Breast epithelium (tissue), 4 donors: ENCODE measurements around the gene RTL5. TPM values are rescaled to one million over a fixed set of nuclear protein-coding genes. Genes with fewer than 3 reads are reported as not detected.

Experiments used
- DNase-seq, 2 donors: peaks; one replicate each; pipeline ENCODE4 v3.0.0-alpha.2; 2019; ENCODE audit warnings: low spot score in 2 of 2
- H3K27ac ChIP-seq, 2 donors: fragments of 200-600 bp; sonication (generic) in 1 of 2; one replicate each; pipeline ENCODE4 v1.5.1; 2016 to 2019; ENCODE audit warnings: mild to moderate bottlenecking in 1 of 2
- H3K27me3 ChIP-seq, 2 donors: fragments of 200-600 bp; sonication (generic) in 1 of 2; one replicate each; pipeline versions ENCODE4 v1.5.1 to v1.6.0; 2017 to 2019; ENCODE audit warnings: control low read depth in 1 of 2, mild to moderate bottlenecking in 1 of 2
- H3K36me3 ChIP-seq: fragments of 200-600 bp; one replicate; pipeline ENCODE4 v1.5.1; 2019
- H3K4me1 ChIP-seq, 2 donors: fragments of 200-600 bp; sonication (generic); one replicate each; pipeline ENCODE4 v1.5.1; 2016 to 2019; ENCODE audit warnings: control low read depth in 1 of 2
- H3K4me3 ChIP-seq, 3 donors: fragments of 200-600 bp; sonication (generic); 1 replicate in 2 of 3; 2 replicates in 1 of 3; pipeline ENCODE4 v1.5.1; 2016 to 2019; ENCODE audit warnings: mild to moderate bottlenecking in 3 of 3, moderate library complexity in 2 of 3
- H3K9me3 ChIP-seq, 2 donors: fragments of 200-600 bp; sonication (generic) in 1 of 2; one replicate each; pipeline ENCODE4 v1.5.1; 2016 to 2019; ENCODE audit warnings: control low read depth in 1 of 2
- POLR2A ChIP-seq: fragments of 450-650 bp; IDR thresholded peaks from one replicate; pipeline ENCODE4 v1.6.1; 2016; ENCODE audit warnings: antibody characterized with exemption, mild to moderate bottlenecking, moderate library complexity
- POLR2AphosphoS5 ChIP-seq, 3 donors: sonication (generic); formaldehyde crosslinking; IDR thresholded peaks; one replicate each; pipeline ENCODE4 v1.6.1; 2017; ENCODE audit warnings: antibody characterized with exemption in 3 of 3
- intact Hi-C: fragments of 100-400 bp; cut with DNase I; formaldehyde crosslinking; loops from one replicate; pipeline ENCODE4 v1.15.1; 2023; ENCODE audit warnings: low total_unique reads
- total RNA-seq, 3 donors: library from RNA; depleted of rRNA; stranded (reverse); fragments of >200 nt; gene quantifications; one replicate each; pipeline ENCODE4 v1.1.0, GENCODE V29; 2016
- TF ChIP-seq, protein P1 (sequence below), 3 donors: fragments of 450-650 bp; IDR thresholded peaks; one replicate each; pipeline ENCODE4 v1.5.1; 2016 to 2017; ENCODE audit warnings: antibody characterized with exemption in 3 of 3, mild to moderate bottlenecking in 3 of 3, moderate library complexity in 3 of 3

The RTL5 gene
- total RNA-seq, 3 donors from 2014 or later: 3.3 to 5.0 (median 5.0) TPM

DNA sequence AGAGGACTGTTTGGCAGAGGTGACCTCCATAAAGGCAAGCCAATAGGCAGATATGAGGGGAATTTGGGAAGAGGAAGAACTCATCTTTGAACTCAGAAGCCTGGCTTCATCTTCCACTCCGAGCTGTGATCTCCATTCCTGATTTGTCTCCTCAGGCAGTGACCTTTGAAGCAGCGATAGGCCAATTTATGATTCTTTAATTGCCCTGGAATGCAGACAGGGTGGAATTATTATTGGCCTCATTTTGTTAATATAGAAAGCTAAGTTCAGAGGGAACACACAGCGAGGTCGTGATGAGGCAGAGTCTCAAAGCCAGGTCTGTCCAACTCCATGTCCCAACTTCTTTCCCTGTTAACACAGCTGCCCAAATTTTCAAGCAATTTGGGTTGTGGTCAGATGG is 16.9 kb downstream of the RTL5 start:
- Histone ChIP-seq H3K27ac (peak overlapping the region in 1 of 2 donors; percentile 38), H3K4me1 (no peaks in the 10 kb centered on the region), H3K36me3 (no peaks in the 10 kb centered on the region), H3K4me3 (no peak overlapping the region), H3K27me3 (peaks cover 0 to 39% of the 10 kb centered on the region in 2 donors), H3K9me3 (no peaks in the 10 kb centered on the region)
- DNase-seq: no peak
- no peak for TF ChIP-seq POLR2A
- TF ChIP-seq, protein P1, sequence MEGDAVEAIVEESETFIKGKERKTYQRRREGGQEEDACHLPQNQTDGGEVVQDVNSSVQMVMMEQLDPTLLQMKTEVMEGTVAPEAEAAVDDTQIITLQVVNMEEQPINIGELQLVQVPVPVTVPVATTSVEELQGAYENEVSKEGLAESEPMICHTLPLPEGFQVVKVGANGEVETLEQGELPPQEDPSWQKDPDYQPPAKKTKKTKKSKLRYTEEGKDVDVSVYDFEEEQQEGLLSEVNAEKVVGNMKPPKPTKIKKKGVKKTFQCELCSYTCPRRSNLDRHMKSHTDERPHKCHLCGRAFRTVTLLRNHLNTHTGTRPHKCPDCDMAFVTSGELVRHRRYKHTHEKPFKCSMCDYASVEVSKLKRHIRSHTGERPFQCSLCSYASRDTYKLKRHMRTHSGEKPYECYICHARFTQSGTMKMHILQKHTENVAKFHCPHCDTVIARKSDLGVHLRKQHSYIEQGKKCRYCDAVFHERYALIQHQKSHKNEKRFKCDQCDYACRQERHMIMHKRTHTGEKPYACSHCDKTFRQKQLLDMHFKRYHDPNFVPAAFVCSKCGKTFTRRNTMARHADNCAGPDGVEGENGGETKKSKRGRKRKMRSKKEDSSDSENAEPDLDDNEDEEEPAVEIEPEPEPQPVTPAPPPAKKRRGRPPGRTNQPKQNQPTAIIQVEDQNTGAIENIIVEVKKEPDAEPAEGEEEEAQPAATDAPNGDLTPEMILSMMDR (IDR thresholded peaks at IDR 0.05): no peak
- TF ChIP-seq POLR2AphosphoS5 (IDR thresholded peaks at IDR 0.05): no peak
- intact Hi-C loops: no loop called here

DNA sequence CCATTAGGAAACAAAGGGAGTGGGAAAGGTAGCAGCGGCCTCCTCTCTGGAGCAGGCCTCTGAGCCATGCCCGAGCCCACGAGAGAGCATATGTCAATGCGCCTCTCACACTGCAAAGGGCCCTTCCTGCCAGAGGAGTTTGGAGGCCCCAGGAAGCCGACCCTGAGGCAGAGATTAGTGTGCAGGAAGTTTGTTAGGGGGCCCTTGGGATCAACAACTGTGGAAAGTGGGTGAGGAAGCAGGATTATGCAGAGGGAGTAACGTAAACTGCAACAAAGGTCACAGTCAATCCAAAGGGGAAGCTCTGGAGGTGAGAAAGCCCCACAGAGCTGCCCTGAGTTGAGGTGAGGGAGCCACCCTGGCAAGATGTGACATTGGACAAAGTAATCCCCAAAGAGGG is 17.4 kb downstream of the RTL5 start:
- H3K4me1 ChIP-seq: no peaks in the 10 kb centered on the region
- H3K4me3 ChIP-seq: no peak overlapping the region
- DNase-seq: no peak
- H3K27ac ChIP-seq: peak overlapping the region in 1 of 2 donors; percentile 38
- no peak for TF ChIP-seq POLR2AphosphoS5 (IDR thresholded peaks at IDR 0.05)
- TF ChIP-seq POLR2A: no peak
- TF ChIP-seq, protein P1 (IDR thresholded peaks at IDR 0.05): no peak
- intact Hi-C loops: no loop called here
- H3K27me3 ChIP-seq: peaks cover 0 to 37% of the 10 kb centered on the region in 2 donors
- H3K36me3 ChIP-seq: no peaks in the 10 kb centered on the region
- no peaks in the 10 kb centered on the region for H3K9me3 ChIP-seq

DNA sequence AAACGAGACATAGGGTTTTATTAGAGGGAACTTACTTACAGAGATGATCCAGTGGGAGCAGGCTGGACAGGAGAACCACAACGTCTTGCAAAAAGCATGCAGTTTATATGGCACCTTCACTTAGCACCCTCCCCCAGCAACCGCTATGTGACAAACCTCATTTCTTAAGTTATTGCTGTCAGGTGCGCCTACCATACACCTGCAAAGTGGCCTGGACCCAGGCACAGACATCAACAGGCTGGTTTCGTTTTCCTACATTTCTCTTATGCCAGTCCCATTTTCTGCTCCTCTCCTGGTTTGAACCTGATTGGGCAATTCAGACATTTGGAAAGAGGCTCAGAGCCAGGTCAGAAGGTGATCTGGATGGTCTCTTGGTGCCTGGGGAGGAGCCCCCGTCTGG is 18.3 kb downstream of the RTL5 start:
- no peaks in the 10 kb centered on the region for H3K4me1 ChIP-seq
- intact Hi-C loops: no loop called here
- no peak for DNase-seq
- no peaks in the 10 kb centered on the region for H3K9me3 ChIP-seq
- H3K27me3 ChIP-seq: peaks cover 0 to 45% of the 10 kb centered on the region in 2 donors
- no peak for TF ChIP-seq POLR2A
- TF ChIP-seq, protein P1 (IDR thresholded peaks at IDR 0.05): no peak
- no peak for TF ChIP-seq POLR2AphosphoS5 (IDR thresholded peaks at IDR 0.05)
- H3K27ac ChIP-seq: no peak overlapping the region
- no peak overlapping the region for H3K4me3 ChIP-seq
- no peaks in the 10 kb centered on the region for H3K36me3 ChIP-seq

DNA sequence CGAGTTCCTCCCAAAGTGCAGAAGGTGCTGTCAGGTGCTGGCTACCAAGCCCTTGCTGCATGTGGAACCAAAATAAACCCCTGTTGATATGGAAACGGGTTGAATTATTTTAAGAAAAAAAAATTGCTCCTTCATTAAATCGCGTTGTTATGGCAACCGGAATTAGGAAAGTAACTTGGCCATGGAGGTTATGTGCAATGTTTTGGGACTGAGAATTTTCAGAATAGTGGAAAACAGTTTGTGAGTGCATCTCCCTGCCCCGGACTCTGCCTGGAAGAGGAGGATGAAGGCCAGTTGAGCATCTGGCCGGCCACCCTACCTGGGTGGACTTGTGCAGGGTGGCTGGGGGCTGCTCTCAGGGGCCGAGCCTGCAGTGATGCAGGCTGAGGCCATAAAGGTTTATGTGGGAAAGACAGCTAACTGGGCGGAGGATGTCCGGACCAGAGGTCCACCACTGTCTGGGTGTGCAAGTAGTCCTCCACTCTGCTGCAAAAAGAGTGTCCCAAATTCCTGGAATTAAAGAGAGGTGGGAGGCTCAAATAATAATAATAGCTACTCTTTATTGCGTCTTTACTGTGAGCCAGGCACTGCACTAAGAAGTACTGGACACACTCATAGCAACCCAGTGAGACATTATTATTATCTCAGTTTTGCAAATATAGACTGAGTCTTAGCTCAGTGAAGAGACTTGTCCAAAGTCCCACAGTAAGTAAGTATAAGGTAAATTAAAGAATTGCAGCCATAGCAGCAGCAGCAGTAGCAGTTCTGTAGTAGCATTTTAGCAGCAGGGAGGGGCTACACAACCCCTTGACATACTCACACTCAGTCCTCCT is 20.6 kb downstream of the RTL5 start:
- Histone ChIP-seq H3K36me3 (no peaks in the 10 kb centered on the region), H3K4me1 (no peaks in the 10 kb centered on the region), H3K27me3 (peaks cover 0 to 59% of the 10 kb centered on the region in 2 donors), H3K4me3 (no peak overlapping the region), H3K27ac (no peak overlapping the region), H3K9me3 (no peaks in the 10 kb centered on the region)
- DNase-seq: no peak
- no peak for TF ChIP-seq POLR2AphosphoS5 (IDR thresholded peaks at IDR 0.05)
- TF ChIP-seq POLR2A: no peak
- TF ChIP-seq, protein P1 (IDR thresholded peaks at IDR 0.05): no peak
- intact Hi-C loops: no loop called here

DNA sequence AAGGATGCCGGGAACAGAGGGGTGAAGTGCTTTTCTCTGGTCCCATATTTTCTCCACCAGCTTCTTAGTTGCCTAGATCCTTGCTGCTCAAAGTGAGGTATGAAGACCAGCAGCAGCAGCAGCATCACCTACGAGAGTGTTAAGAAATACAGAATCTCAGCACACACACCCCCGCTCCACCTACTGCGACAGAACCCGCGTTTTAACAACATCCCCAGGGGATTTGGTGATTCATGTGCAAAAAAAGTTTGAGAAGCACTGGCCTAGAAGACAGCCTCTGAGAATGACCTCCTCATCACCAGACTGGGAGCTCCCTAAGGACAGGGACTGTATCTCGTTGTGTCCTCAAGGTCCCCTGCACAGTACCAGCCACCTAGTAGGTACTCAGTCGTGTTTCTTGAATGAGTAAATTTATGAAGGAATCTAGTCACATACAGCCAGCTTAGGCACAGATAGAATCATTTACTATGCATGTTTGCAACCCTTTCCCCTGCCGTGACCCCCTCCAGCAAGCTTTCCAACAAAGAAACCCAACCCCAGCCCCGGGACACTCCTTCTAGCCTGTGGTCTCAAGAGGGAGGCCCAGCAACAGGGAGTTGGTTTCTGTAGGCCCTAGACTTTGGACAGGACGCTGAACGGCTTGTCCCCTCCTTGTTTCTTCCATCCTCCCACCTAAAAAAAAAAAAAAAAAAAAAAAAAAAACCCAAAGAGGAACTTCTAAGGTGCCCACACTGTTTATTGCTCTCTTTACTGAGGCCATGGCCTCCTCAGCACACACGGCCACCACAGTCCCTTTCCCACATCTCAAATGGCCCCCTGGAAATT is 21.5 kb downstream of the RTL5 start:
- Histone ChIP-seq H3K9me3 (no peaks in the 10 kb centered on the region), H3K4me1 (no peaks in the 10 kb centered on the region), H3K36me3 (no peaks in the 10 kb centered on the region), H3K27ac (no peak overlapping the region), H3K27me3 (peaks cover 0 to 61% of the 10 kb centered on the region in 2 donors), H3K4me3 (no peak overlapping the region)
- DNase-seq: no peak
- intact Hi-C loops: no loop called here
- TF ChIP-seq, protein P1 (IDR thresholded peaks at IDR 0.05): no peak
- no peak for TF ChIP-seq POLR2A
- TF ChIP-seq POLR2AphosphoS5 (IDR thresholded peaks at IDR 0.05): no peak
